ENCODE results near the gene ATAD1.
"Not testable (repeated sequence)": the region's sequence is repeated elsewhere in the genome, so short reads cannot be mapped to it uniquely, and the experiment has no call there.

Gene ATAD1

DNA sequence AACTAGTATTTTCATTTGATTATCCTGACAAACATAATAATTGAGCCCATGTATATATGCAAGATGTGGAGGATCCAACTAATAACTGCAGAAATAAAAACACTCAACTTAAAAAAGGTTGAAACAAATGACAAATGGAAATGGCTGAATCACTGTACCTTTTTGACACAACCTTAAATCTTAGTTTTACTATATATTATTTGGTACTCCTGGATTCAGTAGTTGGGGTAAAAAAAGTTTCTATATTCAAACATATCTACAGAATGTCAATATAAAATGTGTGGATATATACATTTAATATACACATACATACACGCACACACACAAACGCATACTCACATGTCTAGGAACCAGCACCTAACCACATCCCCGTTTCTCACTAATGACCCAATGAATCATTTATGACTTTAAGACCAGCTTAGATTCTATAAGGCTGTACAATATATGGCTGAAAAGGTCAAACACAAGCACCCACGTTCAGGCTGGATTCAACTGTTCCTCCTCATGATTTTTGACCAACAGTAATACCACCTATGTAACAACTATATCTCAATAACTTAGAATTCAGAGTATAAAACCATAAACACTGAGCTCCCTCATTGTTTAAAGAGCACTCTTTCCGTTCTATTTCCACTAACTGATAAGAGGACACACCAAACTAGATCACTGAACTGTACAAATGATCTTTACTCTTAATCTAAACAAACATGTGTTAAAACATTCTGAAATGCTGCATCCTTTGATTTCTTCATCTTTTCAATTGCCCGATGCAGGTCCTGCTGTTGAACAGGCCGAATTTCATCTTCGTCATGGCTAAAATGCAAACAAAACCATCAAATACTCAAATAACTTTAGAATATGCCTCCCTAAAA lies 63.8 kb downstream of the ATAD1 start:
- DNase-seq (ENCODE audit: low spot score): no peak

DNA sequence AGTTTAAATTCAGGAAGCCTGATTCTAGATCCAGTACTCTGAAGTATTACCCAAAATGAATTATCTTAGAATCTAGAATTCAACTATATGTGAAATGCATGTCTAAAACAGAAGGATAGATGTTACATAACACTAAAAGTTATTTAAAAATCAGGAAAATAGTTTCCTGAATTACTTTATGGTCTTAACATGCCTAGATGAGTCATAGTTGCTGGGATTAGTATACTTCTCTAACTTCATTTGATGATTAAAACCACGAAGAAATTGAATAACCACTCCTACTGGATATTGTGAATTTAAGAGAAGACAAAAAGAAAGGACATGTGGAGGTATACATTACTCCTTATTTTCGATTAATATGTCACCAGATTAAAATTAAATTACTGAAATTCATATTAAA lies 65.5 kb downstream of the ATAD1 start:
- DNase-seq (ENCODE audit: low spot score): no peak

DNA sequence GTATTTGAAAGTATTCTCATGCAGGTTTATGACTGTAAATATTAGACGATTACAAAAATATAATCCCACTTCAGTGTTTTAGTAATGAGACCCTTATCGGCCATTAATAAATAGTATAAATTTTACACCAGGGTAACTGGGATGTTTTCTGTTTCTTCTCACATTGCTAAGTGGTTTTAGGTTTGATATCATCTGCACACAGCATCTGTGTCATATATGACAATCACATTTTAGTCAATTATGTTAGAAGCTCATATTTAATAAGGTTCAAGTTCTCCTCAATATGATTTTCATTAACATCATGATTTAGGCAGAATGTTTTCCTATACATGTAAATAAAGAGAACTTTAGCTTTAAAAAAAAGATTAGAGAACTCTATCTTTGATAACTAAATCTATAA lies 66.8 kb downstream of the ATAD1 start:
- no peak for DNase-seq (ENCODE audit: low spot score)

DNA sequence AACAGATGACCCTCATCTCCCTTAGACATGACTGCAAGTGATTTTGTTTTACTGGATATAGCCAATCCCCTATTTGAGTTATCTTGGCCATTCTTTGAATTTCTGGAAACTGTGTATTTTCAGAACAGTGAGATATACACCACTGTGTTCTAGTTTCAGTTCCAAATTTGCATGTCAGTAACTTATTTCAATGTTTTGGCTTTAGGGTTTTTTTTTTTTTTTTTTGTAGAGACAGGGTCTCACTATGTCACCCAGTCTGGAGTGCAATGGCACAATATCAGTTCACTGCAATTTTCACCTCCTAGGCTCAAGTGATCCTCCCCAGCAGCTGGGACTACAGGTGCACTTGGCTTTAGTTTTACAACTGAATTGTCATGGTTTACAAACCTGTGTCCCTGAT lies 67.2 kb downstream of the ATAD1 start:
- no peak for DNase-seq (ENCODE audit: low spot score)

DNA sequence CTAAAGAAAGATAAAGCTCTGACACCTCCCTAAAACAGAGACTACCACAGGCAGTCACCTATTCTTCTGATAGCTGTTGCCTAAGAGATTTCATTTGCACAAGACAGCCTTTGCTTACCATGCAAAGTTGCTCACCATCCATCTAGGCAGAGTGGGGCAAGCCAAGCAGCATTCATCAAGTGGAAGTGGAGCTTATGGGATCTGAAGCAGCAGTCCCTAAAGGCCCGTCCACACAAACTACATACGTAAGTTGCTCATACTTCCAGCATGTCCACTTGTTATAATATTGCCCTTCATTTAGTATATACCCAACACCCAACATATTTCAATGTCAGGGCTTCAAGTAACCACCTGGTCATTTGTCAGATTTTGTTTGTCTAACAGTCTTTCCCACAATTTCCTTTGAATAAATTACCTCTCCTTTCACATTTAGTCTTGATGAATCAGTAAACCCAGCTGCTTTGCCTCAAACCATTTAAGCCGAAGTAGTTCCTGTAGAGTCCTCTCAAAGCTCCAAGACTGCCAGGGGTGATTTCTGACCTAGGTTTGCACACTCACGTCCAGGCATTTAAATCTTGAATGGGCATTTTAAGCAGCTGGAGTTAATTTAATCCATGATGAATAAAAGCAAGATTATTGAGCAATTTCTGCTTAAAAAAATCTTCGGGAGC lies 67.9 kb downstream of the ATAD1 start:
- no peak for DNase-seq (ENCODE audit: low spot score)

DNA sequence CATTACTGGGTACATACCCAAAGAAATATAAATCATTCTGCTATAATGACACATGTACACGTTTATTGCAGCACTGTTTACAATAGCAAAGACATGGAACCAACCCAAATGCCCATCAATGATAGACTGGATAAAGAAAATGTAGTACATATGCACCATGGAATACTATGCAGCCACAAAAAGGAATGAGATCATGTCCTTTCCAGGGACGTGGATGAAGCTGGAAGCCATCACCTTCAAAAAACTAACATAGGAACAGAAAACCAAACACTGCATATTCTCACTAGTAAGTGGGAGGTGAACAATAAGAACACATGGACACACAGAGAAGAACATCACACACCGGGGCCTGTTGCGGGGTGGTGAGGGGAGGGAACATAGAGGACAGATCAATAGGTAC lies 69.8 kb downstream of the ATAD1 start:
- DNase-seq (ENCODE audit: low spot score): not testable (repeated sequence)

DNA sequence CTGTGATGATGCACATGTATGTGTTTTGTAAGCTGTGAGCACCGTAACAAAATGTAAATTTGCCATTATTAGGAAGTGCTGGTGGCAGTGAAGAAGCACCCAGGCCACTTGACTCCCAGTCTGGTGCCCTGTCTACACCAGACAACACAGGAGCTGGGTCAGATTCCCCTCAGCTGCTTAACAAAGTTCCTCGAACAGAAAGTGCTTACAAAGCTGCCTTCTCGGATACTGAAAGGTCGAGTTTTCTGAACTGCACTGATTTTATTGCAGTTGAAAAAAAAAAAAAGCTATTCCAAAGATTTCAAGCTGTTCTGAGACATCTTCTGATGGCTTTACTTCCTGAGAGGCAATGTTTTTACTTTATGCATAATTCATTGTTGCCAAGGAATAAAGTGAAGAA lies 71.1 kb downstream of the ATAD1 start:
- DNase-seq (ENCODE audit: low spot score): no peak

DNA sequence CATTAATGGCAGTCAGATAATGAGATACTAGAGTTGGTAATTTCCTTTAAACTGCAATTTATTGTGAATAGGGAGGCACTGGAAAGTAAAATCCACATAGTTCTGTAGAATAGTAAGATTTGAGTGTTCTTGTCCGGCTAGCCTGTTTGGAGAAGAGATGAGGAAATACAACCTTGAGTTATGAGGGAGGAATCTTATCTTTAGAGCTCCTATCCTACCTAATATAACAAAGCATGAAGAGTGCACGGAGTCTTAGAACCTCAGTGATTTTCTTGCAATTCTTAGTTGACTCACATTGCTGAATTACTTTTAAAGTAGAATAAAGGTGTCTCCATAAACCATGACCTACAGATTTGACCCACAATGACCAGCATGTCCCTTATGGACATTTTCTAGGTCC lies 73.4 kb downstream of the ATAD1 start:
- no peak for DNase-seq (ENCODE audit: low spot score)

DNA sequence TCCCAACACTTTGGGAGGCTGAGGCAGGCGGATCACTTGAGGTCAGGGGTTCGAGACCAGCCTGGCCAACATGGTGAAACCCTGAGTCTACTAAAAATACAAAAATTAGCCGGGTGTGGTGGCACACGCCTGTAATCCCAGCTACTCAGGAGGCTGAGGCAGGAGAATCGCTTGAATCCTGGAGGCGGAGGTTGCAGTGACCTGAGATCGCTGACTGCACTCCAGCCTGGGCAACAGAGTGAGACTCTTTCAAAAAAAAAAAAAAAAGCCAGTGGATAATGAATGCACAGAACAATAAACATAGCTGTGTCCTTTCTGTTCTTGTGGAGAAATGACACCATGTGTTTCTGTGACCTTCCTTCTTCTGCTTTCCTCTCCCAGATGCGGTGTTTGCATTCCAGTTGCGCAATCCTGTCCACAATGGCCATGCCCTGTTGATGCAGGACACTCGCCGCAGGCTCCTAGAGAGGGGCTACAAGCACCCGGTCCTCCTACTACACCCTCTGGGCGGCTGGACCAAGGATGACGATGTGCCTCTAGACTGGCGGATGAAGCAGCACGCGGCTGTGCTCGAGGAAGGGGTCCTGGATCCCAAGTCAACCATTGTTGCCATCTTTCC lies 74.9 kb downstream of the ATAD1 start:
- not testable (repeated sequence) for DNase-seq (ENCODE audit: low spot score)

DNA sequence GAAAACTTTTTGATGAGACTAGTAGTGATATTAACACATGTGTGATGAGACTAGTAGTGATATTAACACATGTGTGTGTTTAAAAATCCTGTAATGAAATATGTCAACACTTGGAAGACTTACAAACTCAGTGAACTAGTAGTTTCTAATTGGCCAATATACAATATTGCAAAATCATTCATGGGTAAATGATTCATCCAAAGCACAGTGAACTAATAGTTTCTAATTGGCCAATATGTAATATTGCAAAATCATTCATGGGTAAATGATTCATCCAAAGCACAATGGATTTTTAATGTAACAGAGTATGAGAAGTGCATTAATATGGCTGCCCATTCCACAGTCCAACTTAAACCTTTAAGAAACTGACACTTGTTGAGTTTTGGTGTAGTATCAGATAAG lies 77.8 kb downstream of the ATAD1 start:
- DNase-seq (ENCODE audit: low spot score): no peak

DNA sequence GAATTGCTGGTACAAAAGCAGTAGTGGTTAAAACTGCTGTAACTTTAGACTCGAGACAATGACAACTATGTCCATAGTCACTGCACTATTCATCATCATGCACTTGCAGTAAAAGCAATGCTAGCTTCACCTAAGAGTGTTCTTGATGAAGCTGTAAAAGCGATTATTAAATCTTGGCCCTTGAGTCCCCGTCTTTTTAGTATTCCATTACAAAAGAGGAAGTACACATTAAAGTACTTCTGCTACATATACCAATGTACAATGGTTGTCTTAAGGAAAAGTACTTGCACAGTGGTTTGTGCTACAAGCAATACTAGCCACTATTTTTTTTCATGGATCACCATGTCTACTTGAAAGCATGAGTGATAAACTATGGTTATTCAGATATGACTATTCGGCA lies 78.3 kb downstream of the ATAD1 start:
- no peak for DNase-seq (ENCODE audit: low spot score)

DNA sequence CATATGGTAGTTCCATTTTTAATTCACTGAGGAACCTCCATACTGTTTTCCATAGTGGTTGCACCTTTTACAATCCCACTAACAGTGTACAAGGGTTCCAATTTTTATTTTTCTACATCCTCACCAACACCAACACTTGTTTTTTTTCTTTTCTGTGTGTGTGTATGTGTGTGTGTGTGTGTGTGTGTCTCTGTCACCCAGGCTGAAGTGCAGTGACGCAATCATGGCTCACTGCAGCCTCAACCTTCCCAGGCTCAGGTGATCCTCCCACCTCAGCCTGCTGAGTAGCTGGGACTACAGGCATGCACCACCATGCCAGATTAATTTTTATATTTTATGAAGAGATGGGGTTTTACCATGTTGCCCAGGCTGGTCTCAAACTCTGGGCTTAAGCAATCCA lies 79.8 kb downstream of the ATAD1 start:
- not testable (repeated sequence) for DNase-seq (ENCODE audit: low spot score)

DNA sequence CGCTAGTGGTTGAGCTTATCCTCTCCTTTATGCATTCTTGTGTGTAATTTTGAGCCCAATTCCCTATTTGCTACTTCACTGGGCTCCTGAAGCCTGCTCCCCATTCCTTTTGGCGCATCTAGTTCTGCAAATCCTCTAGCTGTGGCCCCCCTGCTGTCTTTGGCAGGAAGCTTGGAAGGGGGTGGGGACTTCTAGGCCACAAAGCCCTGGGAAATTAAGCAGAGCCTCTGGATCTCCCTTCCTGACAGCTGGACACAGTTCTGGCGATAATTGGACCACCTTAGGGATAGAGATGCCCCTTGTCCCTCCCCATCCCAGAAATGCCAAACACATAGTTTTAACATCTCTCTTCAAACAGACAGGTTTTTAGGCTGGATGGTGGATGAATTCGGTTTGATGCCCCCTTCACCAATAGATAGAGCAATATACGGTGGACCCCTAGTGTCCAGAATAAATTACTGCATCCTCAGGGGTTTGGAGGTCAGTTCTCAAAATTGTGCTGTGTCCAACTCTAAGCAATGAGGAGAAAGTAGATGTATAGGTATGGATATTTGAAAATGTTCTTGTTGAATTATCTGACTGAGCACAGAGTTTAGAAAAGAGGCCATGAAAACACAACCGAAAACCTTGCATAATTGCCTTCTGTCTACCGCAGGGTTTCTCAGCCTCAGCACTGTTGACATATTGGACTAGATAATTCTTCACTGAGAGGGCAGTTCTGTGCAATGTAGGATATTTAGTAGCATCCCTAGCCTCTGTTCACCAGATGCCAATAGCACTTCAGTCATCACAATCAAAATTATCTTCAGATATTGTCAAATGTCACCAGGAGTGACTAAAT lies 82.8 kb downstream of the ATAD1 start:
- DNase-seq (ENCODE audit: low spot score): peak; percentile 33

DNA sequence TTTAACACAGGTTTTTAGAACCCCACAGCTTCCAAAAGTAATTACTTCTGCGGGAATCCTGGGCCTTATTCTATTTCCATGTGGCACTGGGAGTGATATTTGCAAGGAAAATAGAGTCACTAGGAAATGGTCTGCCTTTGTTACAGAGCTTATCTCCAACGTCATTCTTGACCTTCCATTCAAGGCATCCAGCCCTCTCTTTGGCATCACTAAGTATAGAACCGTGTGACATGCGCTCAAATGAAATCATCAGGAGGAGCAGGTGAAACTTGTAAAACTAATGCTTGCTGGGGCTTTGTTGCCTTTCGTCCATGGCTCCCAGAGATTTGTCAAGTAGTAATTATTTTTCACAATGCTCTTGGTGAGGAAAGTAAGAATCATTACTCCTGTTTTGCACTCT lies 84.9 kb downstream of the ATAD1 start:
- no peak for DNase-seq (ENCODE audit: low spot score)

DNA sequence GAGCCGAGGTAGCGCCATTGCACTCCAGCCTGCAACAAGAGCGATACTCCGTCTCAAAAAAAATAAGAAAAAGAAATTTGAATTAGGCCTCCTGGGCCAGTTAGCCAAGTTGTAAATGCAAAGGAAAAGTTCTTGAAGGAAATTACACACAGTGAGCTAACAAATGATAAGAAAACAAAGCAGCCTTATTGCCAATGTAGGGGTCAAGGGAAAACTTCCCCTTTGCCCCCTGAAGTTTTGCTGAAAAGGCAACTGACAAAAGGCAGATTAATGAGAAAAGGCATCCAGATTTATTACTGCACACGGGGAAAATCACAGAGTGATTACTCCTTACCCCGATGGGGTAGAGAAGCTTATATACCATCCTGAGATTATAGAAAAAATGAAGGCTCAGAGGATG lies 88.1 kb downstream of the ATAD1 start:
- DNase-seq (ENCODE audit: low spot score): no peak

DNA sequence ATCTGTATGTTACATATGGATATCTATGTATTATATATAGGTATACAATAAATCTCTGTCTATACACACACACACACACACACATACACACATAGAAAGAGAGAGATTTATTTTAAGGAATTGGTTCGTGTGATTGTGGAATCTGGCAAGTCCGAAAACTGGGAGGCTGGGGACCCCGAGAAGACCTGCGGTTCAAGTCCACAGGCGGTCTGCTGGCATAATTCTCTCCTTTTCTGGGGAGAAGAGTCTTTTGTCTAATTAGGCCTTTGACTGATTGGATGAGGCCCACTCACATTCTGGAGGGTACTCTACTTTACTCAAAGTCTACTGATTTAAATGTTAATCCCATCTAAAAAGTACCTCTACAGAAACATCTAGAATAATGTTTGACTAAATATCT lies 93.2 kb downstream of the ATAD1 start:
- DNase-seq (ENCODE audit: low spot score): no peak

DNA sequence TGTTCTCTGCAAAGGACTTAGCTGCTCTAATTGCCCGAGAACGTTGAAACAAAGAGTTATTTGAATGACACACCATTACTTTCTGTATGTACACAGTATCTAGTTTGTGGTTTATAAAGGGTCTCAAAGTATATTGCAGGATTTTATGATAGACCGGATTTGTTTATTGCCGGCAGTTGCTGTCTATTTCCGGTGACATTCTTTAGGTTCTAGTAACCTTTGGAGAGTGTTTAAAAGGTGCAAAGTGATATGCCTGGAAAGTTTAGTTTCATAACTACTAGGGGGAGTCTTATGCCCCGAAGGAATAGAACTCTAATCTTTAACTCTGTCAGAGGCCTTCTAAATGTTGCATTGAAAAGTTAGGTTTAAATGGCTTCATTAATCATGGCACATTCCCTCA lies 94.5 kb downstream of the ATAD1 start:
- DNase-seq (ENCODE audit: low spot score): no peak

DNA sequence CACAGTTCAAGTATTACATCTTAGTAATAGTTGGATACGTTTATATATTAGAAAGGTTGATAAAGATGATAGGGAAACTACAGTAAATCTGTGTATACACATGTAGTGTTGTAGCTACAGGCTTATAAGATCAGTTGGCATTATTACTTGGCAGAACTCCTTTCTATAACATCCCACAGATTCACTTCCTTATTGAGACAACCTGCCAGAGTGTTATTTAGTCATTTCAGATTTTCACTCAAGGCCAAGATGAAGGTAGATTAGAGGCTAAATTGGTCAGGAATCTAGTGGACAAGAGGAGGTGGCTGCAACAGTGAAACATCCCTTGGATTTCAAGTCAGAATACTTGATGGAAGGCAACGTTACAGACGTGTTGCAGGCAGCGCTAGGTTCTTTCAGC lies 95.3 kb downstream of the ATAD1 start:
- DNase-seq (ENCODE audit: low spot score): no peak

DNA sequence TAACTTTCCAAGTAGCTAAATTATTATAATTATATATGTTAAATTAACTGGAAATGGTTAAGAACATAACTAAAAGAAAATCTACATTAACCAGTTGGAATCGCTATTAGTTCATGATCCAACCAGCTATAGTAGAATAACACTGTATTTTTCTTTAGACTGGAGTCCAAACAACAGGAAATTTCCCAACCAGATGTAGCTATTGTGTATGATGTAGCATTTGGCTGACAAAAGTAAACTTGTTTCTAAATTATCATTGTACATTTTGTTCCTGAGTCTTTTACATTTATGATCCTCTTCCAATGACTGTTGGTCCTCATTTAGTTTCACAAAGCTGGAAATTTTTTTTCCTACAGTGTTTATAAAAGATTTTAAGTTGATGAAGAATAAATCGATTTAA lies 96.2 kb downstream of the ATAD1 start:
- no peak for DNase-seq (ENCODE audit: low spot score)

DNA sequence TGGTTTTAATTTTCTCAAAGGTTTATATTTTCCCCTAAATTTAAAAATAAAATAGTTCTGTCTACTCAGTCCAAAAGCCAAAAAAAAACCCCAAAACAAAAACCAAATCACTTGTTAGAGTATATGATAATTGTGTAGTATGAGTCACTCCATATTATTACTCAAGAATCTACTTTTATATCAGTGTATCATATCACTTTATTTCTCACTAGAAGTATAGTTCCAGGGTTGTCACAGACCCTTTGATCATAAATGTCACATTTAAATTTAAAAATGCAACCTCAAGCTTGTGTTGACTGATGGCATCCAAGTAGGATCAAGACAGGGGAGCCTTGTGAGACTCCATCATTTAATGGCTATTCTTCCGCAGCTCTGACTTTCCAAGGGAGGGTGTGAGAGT lies 97.4 kb downstream of the ATAD1 start:
- DNase-seq (ENCODE audit: low spot score): no peak

DNA sequence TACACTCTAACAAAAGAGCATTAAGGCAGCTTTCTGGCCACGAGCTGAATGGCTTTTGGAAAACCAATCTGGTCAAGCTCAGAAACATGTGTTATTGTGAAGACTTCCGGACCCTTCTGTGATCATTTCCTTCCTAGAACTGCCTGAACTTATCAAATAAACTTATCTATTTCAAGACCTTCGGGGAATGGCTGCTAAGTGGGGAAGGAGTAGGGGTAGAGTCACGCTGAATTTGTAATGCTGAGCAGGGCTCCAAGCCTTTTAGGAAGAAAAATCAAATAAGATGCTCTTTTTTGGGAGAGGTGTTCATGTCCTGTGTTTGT lies 101.7 kb downstream of the ATAD1 start:
- no peak for DNase-seq (ENCODE audit: low spot score)

DNA sequence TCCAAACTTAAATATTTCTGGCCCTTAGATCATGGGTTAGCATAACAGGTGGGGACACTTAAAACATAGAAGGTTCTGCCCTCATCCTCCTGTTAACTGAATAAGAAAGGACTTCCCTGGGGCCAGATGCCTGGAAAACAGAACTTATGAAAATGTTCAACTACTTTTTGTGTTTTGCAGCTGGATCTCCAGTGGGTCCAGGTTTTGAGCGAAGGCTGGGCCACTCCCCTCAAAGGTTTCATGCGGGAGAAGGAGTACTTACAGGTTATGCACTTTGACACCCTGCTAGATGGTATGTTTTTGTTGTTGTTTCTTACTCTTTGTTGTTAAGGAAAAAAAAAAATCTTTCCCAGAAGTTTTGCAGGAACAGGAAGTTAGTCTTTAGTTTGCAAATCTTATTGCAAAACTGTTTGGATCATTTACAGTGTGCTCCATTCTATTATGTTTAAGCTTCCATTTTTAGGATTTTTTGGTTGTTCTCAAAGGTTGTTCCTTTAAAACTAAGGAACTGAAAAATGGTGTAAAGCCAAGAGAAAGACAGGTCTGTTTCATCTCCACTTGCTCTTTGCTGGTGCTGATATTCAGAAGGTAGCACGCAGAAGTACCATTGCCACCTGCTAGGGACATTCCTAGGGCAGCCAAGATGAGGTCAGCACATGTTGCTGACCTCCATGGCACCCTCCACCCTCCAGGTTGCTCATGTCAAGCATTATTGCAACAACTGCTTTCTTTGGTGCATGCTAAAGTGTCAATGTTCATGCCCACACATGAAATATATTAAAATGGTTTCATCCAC lies 102.3 kb downstream of the ATAD1 start:
- no peak for DNase-seq (ENCODE audit: low spot score)
